Suprapubic skin (tissue), 3 donors: ENCODE data around the gene CHRNB2.

ENCODE experiments used
- CTCF ChIP-seq, 2 donors: fragments of 200-600 bp in 1 of 2; fragments of 450-650 bp in 1 of 2; sonication (generic) in 1 of 2; IDR thresholded peaks; one replicate each; pipeline ENCODE4 v1.5.1; 2016 to 2019; ENCODE audit warnings: antibody characterized with exemption in 2 of 2, mild to moderate bottlenecking in 1 of 2, moderate library complexity in 1 of 2
- POLR2AphosphoS5 ChIP-seq, 3 donors: sonication (generic); formaldehyde crosslinking; IDR thresholded peaks; one replicate each; pipeline ENCODE4 v1.6.1; 2017; ENCODE audit warnings: antibody characterized with exemption in 3 of 3

GRCh38 chr1:154620751-154621150, 53.2 kb downstream of the CHRNB2 start:
- TF ChIP-seq CTCF (IDR thresholded peaks at IDR 0.05) (no peak), POLR2AphosphoS5 (IDR thresholded peaks at IDR 0.05) (no peak)
